LNCaP clone FGC (cell line): ENCODE data around the gene INTS3.

Experiments
- DNase-seq: peaks from one replicate; pipeline ENCODE4 v3.0.0-alpha.2; 2011; ENCODE audit warnings: low read depth
- H3K4me3 ChIP-seq: 2 replicates; pipeline ENCODE4 v1.5.1; 2011; ENCODE audit warnings: mild to moderate bottlenecking, low read depth, low read length, control low read depth
- TF ChIP-seq, protein P1 (sequence below): IDR thresholded peaks from 2 replicates; pipeline ENCODE4 v1.5.1; 2012; ENCODE audit warnings: mild to moderate bottlenecking; ENCODE audit not compliant: control insufficient read depth, insufficient read depth; ENCODE audit errors: extremely low read depth

INTS3 gene

DNA sequence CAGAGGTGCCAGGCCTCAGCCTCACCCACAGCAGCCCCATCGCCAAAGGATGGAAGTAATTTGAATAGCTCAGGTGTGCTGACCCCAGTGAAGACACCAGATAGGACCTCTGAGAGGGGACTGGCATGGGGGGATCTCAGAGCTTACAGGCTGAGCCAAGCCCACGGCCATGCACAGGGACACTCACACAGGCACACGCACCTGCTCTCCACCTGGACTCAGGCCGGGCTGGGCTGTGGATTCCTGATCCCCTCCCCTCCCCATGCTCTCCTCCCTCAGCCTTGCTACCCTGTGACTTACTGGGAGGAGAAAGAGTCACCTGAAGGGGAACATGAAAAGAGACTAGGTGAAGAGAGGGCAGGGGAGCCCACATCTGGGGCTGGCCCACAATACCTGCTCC is 34.4 kb upstream of the INTS3 start:
- H3K4me3 ChIP-seq, result no peak overlapping the region
- TF ChIP-seq, protein P1, sequence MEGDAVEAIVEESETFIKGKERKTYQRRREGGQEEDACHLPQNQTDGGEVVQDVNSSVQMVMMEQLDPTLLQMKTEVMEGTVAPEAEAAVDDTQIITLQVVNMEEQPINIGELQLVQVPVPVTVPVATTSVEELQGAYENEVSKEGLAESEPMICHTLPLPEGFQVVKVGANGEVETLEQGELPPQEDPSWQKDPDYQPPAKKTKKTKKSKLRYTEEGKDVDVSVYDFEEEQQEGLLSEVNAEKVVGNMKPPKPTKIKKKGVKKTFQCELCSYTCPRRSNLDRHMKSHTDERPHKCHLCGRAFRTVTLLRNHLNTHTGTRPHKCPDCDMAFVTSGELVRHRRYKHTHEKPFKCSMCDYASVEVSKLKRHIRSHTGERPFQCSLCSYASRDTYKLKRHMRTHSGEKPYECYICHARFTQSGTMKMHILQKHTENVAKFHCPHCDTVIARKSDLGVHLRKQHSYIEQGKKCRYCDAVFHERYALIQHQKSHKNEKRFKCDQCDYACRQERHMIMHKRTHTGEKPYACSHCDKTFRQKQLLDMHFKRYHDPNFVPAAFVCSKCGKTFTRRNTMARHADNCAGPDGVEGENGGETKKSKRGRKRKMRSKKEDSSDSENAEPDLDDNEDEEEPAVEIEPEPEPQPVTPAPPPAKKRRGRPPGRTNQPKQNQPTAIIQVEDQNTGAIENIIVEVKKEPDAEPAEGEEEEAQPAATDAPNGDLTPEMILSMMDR, result no peak
- DNase-seq, result no peak

DNA sequence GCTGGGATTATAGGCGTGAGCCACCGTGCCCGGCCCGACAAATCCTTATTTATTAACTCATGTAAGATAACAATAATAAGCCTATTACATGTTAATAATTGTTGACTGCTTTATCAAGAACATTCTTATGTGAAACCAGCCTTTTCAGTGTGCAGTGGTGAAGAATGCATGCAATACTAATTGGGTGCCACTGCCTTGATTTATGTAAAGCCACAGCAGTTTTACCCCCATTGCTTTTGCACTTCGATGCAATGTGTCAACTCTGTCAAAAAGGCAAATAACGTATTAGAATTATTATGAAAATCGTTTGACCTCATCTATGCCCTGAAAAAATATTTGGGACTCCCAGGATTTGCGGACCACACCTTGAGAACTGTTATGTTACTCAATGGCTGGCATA is 31.1 kb upstream of the INTS3 start:
- TF ChIP-seq, protein P1, result no peak
- no peak for DNase-seq

DNA sequence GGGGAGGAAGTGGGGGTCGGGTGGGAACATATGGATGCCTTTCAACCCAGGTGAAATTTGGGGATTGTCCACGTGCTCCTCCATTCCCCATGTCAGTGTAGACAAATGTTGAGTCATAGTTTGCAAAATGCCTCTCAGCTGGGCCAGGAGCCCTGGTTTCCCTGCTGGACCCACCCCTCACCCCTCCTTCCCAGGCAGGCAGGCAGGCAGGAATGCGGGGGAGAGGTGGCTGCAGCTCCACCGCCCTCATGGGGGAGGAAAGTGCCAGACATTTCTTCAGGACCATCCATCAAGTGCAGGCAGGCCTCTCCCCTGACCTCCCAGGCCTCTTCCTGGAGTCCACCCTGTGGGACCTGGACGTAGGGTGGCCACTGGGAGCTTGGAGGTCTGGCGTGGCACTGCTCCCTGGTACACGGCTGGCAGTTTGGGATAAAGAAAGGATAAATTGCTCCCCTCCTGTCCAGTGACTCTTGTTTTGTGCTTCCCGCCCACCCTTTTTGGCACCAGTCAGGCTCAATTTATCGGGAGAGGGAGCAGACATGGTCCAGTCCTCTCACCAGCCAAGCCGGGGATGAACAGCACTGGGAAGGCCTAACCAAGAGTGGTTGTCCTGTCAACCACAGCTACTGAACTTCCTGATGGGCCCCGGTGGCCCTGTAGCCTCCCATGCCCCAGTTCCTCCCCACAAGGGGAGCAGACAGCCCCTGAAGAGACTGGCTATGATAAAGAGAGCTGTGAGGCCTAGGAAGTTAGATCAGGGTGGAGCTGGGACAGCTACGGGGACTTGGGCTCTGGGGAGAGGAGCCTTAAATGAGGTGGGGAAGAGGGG is 30.4 kb upstream of the INTS3 start:
- no peak for DNase-seq
- H3K4me3 ChIP-seq, result no peak overlapping the region
- TF ChIP-seq, protein P1, result no peak

More for the DNA sequence above, 31.1 kb upstream of the INTS3 start:
- no peak overlapping the region for H3K4me3 ChIP-seq

DNA sequence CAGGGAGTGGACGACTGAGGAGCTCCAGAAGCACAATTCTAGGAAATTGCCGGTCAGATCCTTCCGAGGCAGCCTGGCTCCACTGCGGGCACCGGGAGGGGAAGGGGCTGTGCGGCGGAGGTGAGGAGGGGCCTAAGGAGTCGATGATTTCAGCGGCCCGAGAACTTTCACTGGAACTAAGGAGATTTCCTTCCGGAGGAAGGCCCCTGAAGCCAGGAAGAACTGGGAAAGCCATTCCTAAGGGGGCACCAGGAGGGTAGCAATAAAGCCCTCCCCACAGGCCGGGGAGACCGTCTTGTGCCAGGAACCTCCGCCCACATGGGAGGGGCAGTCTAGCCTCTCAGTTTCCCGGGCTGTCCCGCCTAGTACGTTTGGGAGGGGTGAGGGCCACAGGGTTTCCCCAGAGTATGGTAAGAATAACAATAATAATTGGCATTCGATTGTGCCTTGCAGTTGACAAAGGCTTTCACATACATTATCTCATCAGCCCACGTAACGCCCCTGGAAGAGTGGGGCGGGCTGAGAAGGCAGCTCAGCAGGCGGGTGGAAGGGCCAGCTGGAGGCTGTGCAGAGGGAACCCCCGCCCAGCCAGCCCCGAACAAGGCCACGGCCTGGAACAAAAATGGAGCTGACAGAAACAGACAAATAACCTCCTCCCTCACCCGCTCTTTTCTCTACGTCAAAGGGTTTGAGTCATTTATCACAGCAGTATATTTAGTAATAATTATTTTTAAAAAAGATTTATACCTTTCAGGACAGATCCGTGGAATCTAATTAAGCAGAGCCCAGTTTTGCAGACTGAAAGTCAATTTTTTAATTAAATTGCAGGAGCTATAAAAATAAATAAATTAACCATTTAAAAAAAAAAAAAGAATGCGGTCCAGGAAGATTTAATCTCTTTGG is 29.6 kb upstream of the INTS3 start:
- DNase-seq, result no peak
- H3K4me3 ChIP-seq, result no peak overlapping the region
- TF ChIP-seq, protein P1, result no peak

DNA sequence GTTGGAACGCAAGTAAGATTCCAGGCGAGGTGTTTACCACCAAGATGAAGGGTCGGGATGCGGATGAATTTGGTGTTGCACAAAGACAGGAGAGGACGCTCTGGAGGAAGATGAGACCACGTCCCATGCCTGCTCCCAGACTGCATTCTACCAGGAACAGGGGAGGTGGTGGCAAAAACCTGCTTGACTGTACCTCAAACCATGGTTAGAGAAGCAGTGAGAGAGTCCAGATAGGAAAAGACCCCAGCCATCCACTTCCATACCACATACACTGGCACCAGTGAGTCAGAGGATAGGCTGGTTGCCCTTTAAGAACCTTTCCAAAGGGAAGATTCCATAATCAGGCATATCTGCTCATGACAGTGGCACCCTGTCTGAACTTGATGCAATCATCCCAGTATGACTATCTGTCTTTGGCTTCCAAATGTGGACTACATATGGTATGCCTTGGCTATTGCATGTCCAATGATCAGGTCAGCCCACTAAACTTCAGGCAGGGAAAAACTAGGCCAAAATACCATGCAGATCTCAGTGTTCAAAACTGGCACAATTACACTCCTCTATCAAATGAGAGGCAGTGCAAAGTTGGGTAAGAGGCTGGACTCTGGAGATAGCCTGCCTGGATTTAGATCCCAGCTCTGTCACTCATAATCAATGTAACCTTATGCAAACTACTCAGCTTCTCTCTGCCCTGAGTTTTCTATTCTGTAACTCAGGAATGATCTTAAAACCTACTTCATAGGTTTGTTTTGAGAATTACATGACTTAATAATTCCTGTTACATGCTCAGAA is 28.7 kb upstream of the INTS3 start:
- DNase-seq, result no peak
- no peak overlapping the region for H3K4me3 ChIP-seq
- TF ChIP-seq, protein P1, result no peak

DNA sequence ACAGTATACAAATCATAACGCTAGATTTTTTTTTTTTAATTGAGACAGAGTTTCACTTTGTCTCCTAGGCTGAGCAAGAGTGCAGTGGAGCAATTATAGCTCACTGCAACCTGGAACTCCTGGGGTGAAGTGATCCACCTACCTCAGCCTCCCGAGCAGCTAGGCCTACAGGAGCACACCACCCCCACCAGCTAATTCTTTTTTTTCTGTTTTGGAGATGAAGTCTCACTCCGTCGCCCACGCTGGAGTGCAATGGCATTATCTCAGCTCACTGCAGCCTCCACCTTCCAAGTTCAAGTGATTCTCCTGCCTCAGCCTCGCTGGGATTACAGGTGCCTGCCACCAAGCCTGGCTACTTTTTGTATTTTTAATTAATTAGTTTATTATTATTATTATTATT is 28.1 kb upstream of the INTS3 start:
- TF ChIP-seq, protein P1, result no peak
- no peak for DNase-seq
- no peak overlapping the region for H3K4me3 ChIP-seq
